Ammon's horn (tissue), 1 donor: ENCODE data around the gene VPS29.

Source experiments
- DNase-seq: peaks from one replicate; pipeline ENCODE4 v3.0.0-alpha.2; 2016; ENCODE audit warnings: low spot score

The VPS29 gene

DNA sequence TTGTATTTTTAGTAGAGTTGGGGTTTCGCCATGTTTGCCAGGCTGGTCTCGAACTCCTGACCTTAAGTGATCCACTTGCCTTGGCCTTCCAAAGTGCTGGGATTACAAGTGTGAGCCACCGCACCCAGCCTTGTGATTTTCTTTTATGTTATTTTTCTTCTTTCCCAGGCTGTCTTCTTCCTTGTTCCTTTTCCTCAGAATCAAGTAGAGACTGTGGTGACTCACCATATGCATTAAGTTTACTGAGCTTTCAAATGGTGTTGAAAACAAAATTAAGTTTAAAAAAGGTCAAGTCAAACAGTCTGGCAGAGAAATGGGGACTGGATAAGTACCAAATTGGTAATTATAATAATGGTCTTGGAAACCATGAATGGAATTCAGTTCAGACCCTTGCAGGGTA is 57.5 kb downstream of the VPS29 start:
- no peak for DNase-seq
